Measurements from ENCODE around the gene AUTS2. TPM values are rescaled to one million over a fixed set of nuclear protein-coding genes. Genes with fewer than 3 reads are reported as not detected.
"Not testable (repeated sequence)": the region's sequence is repeated elsewhere in the genome, so short reads cannot be mapped to it uniquely, and the experiment has no call there.

The AUTS2 gene
- total and polyA plus RNA-seq, 10 of the 15 experiments (the other 5 are each of a cell fraction or from before 2014, with no cell fraction given), result 6.4 to 55.6 (median 21.6) TPM

DNA sequence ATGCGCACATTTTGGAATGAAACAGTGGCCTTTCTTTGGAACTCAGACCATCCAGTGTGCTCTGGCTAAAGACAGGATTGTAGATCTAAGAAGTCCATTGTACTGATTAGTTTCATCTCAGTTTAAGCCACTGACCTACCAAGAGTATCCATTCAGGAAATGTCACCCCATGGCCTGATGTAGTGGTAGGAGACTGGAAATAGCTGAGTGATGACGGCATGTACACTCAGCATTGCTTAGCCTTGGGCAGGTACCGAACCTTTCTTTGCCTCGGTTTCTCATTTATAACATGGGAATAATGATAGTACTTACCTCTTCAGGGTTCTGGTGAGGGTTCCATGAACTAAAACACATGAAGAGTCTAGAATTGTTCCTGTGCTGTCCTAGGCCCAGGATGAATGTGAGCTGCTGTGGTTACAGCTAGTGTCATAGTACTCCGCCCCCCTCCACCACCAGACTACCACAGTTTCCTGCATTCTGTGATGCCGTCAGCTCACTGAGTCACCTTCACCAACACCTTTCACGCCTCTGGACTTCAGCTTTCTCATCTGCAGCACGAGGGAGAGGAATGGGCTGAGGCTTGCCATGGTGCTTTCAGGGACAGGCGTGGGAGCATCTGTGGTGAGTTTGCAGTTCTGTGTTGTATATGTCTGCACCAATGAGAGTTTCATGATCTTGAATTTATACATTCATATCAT, 1049.7 kb downstream of the AUTS2 start (continued):
- TF ChIP-seq MTA2 (IDR thresholded peaks at IDR 0.05; ENCODE audit: low read depth) (peak; percentile 82; the same call in 1 of the 2 replicates), ATF7 (IDR thresholded peaks at IDR 0.05; ENCODE audit: low read depth) (peak; percentile 69; the same call in 1 of the 2 replicates), CREM (IDR thresholded peaks at IDR 0.05; ENCODE audit: low read depth) (no peak)

DNA sequence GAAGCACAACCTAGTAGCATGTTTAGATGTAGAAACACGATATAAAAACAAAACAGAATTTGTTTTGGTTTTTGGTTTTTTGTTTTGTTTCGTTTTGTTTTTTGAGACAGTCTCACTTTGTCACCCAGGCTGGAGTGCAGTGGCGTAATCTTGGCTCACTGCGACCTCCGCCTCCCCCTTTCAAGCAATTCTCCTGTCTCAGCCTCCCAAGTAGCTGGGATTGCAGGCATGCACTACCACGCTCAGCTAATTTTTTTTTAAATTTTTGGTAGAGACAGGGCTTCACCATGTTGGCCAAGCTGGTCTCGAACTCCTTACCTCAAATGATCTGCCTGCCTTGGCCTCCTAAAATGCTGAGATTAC, 1050.2 kb downstream of the AUTS2 start:
- H3K27me3 ChIP-seq (replicated peaks in 1 of 2; ENCODE audit: control insufficient read depth in 2 of 2, insufficient read depth in 2 of 2, low read length in 1 of 2); DNase-seq (ENCODE audit: low read depth, low spot score); BruUV-seq (replicated peaks); H3K36me3 ChIP-seq (ENCODE audit: control insufficient read depth in 2 of 2, insufficient read depth in 2 of 2, low read length in 1 of 2); H3K4me1 ChIP-seq (ENCODE audit: control insufficient read depth, insufficient read depth, low read length); in situ Hi-C loops (cut with MboI); H3K4me3 ChIP-seq; H4K20me1 ChIP-seq (ENCODE audit: control insufficient read depth, insufficient read depth); POLR2A ChIA-PET; intact Hi-C loops (cut with micrococcal nuclease; ENCODE audit: unreplicated experiment); H3K79me2 ChIP-seq (ENCODE audit: control insufficient read depth, insufficient read depth, low read length); FAIRE-seq; H2AFZ ChIP-seq (ENCODE audit: control insufficient read depth, low read depth, low read length); H3K9ac ChIP-seq (ENCODE audit: control insufficient read depth, insufficient read depth, low read length); H3K27ac ChIP-seq (ENCODE audit: control insufficient read depth, insufficient read depth); H3K9me3 ChIP-seq (replicated peaks; ENCODE audit: control insufficient read depth, insufficient read depth, low read length); ATAC-seq: not testable (repeated sequence)
- ChIA-PET SMC1A (ENCODE audit: uncharacterized antibody, unreplicated experiment) (interaction anchor here (0.8 to 4.0 kb wide), 7 partner anchors 9 to 49 kb away, joined by 3 to 35 read pairs (median 6); no protein-coding TSS in a partner anchor), RAD21 (ENCODE audit: unreplicated experiment) (interaction anchor here (0.5 to 2.7 kb wide), 8 partner anchors 9 to 374 kb away, joined by 3 to 11 read pairs (median 3); no protein-coding TSS in a partner anchor), CTCF (interaction anchor here (0.9 to 3.7 kb wide), 2 partner anchors 50 to 139 kb away, joined by 3 to 12 read pairs; no protein-coding TSS in a partner anchor)
- WGBS (ENCODE audit: insufficient coverage, insufficient replicate concordance, low lambda C conversion rate, missing lambda C conversion rate), result 57% methylated on average over 7 of the region's 7 CpGs
- H3K4me2 ChIP-seq (ENCODE audit: control insufficient read depth, insufficient read depth), result 0 out of 2 replicates have a peak overlapping the region, but pooled peaks have one; percentile 5
- TF ChIP-seq, protein P1, sequence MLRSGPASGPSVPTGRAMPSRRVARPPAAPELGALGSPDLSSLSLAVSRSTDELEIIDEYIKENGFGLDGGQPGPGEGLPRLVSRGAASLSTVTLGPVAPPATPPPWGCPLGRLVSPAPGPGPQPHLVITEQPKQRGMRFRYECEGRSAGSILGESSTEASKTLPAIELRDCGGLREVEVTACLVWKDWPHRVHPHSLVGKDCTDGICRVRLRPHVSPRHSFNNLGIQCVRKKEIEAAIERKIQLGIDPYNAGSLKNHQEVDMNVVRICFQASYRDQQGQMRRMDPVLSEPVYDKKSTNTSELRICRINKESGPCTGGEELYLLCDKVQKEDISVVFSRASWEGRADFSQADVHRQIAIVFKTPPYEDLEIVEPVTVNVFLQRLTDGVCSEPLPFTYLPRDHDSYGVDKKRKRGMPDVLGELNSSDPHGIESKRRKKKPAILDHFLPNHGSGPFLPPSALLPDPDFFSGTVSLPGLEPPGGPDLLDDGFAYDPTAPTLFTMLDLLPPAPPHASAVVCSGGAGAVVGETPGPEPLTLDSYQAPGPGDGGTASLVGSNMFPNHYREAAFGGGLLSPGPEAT (IDR thresholded peaks at IDR 0.05; ENCODE audit: low read depth), result 0 out of 2 replicates have a peak, but pooled peaks have one; percentile 3

Data from GM12878 (cell line).